Measurements from ENCODE around the gene CTNNA2.

CTNNA2 gene

GRCh38 chr2:80122675-80123074 is 609.8 kb downstream of the CTNNA2 start:
- TF ChIP-seq SIN3A (IDR thresholded peaks at IDR 0.05; ENCODE audit: borderline replicate concordance, insufficient read depth, low read length), result no peak
- TF ChIP-seq FOXP2 (optimal IDR thresholded peaks at IDR 0.05; ENCODE audit: borderline replicate concordance, extremely low read depth, extremely low read length, insufficient read depth), result no peak
- TF ChIP-seq POLR2AphosphoS5 (IDR thresholded peaks at IDR 0.05; ENCODE audit: low read depth, low read length), result no peak
- TF ChIP-seq TAF1 (IDR thresholded peaks at IDR 0.05; ENCODE audit: borderline replicate concordance, insufficient read depth, low read length), result no peak
- TF ChIP-seq, protein P1, sequence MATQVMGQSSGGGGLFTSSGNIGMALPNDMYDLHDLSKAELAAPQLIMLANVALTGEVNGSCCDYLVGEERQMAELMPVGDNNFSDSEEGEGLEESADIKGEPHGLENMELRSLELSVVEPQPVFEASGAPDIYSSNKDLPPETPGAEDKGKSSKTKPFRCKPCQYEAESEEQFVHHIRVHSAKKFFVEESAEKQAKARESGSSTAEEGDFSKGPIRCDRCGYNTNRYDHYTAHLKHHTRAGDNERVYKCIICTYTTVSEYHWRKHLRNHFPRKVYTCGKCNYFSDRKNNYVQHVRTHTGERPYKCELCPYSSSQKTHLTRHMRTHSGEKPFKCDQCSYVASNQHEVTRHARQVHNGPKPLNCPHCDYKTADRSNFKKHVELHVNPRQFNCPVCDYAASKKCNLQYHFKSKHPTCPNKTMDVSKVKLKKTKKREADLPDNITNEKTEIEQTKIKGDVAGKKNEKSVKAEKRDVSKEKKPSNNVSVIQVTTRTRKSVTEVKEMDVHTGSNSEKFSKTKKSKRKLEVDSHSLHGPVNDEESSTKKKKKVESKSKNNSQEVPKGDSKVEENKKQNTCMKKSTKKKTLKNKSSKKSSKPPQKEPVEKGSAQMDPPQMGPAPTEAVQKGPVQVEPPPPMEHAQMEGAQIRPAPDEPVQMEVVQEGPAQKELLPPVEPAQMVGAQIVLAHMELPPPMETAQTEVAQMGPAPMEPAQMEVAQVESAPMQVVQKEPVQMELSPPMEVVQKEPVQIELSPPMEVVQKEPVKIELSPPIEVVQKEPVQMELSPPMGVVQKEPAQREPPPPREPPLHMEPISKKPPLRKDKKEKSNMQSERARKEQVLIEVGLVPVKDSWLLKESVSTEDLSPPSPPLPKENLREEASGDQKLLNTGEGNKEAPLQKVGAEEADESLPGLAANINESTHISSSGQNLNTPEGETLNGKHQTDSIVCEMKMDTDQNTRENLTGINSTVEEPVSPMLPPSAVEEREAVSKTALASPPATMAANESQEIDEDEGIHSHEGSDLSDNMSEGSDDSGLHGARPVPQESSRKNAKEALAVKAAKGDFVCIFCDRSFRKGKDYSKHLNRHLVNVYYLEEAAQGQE (IDR thresholded peaks at IDR 0.05; ENCODE audit: insufficient read depth in 1 of 2, low read depth in 2 of 2, low read length in 2 of 2), result no peak

- TF ChIP-seq FOXP2 (optimal IDR thresholded peaks at IDR 0.05; ENCODE audit: borderline replicate concordance, extremely low read depth, extremely low read length, insufficient read depth) (no peak), TAF1 (IDR thresholded peaks at IDR 0.05; ENCODE audit: borderline replicate concordance, insufficient read depth, low read length) (no peak), POLR2AphosphoS5 (IDR thresholded peaks at IDR 0.05; ENCODE audit: low read depth, low read length) (no peak), SIN3A (IDR thresholded peaks at IDR 0.05; ENCODE audit: borderline replicate concordance, insufficient read depth, low read length) (no peak)
- TF ChIP-seq, protein P1 (IDR thresholded peaks at IDR 0.05; ENCODE audit: insufficient read depth in 1 of 2, low read depth in 2 of 2, low read length in 2 of 2), result no peak
Observed at GRCh38 chr2:80126596-80127189, 613.8 kb downstream of the CTNNA2 start.

DNA sequence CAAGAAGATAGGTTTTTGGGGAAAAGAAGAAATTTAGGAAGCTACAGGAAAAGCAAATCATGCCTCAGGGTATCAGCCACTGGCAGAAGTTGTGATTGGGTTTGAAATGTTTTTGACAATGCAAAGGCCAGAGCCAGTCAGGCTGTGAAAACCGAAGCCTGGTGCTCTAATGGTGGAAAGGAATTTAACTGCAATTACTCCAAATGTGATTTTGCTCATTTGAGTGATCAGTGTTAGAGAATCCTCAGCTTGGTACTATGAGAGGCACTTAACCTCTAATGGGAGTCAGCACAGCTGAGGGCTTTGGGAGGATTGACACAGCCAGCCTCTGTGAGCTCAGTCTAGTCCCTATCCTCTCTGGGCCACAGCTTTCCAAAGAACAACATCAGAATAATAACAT is 615.2 kb downstream of the CTNNA2 start:
- TF ChIP-seq SIN3A (IDR thresholded peaks at IDR 0.05; ENCODE audit: borderline replicate concordance, insufficient read depth, low read length) (no peak), TAF1 (IDR thresholded peaks at IDR 0.05; ENCODE audit: borderline replicate concordance, insufficient read depth, low read length) (no peak), FOXP2 (optimal IDR thresholded peaks at IDR 0.05; ENCODE audit: borderline replicate concordance, extremely low read depth, extremely low read length, insufficient read depth) (no peak), POLR2AphosphoS5 (IDR thresholded peaks at IDR 0.05; ENCODE audit: low read depth, low read length) (no peak)
- TF ChIP-seq, protein P1 (IDR thresholded peaks at IDR 0.05; ENCODE audit: insufficient read depth in 1 of 2, low read depth in 2 of 2, low read length in 2 of 2), result no peak

DNA sequence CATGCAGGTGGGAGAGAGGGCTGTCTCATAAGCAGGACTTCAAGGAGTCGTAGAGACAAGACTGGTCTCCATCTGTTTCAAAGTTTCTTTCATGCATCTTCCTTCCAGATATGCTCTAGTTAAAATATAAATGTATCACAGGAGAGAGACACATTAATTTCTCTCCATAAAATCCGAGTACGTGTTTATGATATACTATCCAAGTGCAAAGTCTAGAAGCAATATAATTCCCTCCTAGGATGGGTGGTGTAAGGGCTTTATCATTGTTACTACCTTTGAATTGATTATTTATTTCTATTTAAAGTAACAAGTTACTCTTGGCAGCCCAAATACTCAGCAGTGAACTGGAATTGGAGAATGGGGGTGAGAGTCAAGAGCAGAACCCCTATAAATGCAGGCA is 619.4 kb downstream of the CTNNA2 start:
- no peak for TF ChIP-seq SIN3A (IDR thresholded peaks at IDR 0.05; ENCODE audit: borderline replicate concordance, insufficient read depth, low read length)
- TF ChIP-seq TAF1 (IDR thresholded peaks at IDR 0.05; ENCODE audit: borderline replicate concordance, insufficient read depth, low read length), result no peak
- TF ChIP-seq, protein P1 (IDR thresholded peaks at IDR 0.05; ENCODE audit: insufficient read depth in 1 of 2, low read depth in 2 of 2, low read length in 2 of 2), result no peak
- no peak for TF ChIP-seq POLR2AphosphoS5 (IDR thresholded peaks at IDR 0.05; ENCODE audit: low read depth, low read length)
- no peak for TF ChIP-seq FOXP2 (optimal IDR thresholded peaks at IDR 0.05; ENCODE audit: borderline replicate concordance, extremely low read depth, extremely low read length, insufficient read depth)
